ENCODE results near the gene WDR3.

DNA sequence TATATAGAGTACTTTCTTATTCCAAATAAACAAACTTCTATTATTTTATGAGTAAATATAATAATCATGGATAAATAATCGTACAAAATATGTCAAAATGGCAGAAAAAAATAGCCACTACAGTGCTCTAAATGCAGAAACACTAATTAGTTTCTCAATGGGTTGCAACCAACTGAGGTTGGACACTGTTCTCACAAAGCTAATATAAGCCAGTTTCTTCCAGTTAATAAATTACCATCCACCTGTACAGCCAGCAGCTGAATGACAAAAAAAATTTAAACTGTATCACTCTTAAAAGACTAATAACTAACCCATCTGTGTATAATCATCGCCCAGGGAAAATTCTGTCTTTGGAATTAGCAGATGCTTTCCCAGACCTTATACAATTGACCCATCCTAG is 37.0 kb upstream of the WDR3 start:
- TF ChIP-seq POLR2A (IDR thresholded peaks at IDR 0.05) = no peak
- TF ChIP-seq, protein P1, sequence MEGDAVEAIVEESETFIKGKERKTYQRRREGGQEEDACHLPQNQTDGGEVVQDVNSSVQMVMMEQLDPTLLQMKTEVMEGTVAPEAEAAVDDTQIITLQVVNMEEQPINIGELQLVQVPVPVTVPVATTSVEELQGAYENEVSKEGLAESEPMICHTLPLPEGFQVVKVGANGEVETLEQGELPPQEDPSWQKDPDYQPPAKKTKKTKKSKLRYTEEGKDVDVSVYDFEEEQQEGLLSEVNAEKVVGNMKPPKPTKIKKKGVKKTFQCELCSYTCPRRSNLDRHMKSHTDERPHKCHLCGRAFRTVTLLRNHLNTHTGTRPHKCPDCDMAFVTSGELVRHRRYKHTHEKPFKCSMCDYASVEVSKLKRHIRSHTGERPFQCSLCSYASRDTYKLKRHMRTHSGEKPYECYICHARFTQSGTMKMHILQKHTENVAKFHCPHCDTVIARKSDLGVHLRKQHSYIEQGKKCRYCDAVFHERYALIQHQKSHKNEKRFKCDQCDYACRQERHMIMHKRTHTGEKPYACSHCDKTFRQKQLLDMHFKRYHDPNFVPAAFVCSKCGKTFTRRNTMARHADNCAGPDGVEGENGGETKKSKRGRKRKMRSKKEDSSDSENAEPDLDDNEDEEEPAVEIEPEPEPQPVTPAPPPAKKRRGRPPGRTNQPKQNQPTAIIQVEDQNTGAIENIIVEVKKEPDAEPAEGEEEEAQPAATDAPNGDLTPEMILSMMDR (IDR thresholded peaks at IDR 0.05) = no peak
